ENCODE results near the gene SNORC. TPM values are rescaled to one million over a fixed set of nuclear protein-coding genes. Genes with fewer than 3 reads are reported as not detected.
A peak's percentile ranks its signal among the peaks of the same experiment; 100 is the strongest.

SNORC gene
- total and polyA plus RNA-seq, 7 donors: under 0.01 to 13.2 (median 1.9) TPM

- 19 to 55% methylated on average over 7 of the region's 7 CpGs for WGBS, 2 donors
- peaks cover 8 to 83% (median 45%) of the 10 kb centered on the region in 4 donors for H3K36me3 ChIP-seq
- intact Hi-C loops (cut with DNase I): no loop called here
Measured at GRCh38 chr2:232854082-232854481, 16.0 kb upstream of the SNORC start.

GRCh38 chr2:232857158-232857563, 12.9 kb upstream of the SNORC start:
- DNase-seq: no peak
- WGBS, 2 donors: 38 to 68% methylated on average over 4 of the region's 4 CpGs
- intact Hi-C loops (cut with DNase I): no loop called here

More at GRCh38 chr2:232854082-232854481, 16.0 kb upstream of the SNORC start:
- H3K9me3 ChIP-seq: no peaks in the 10 kb centered on the region
- peaks cover 0 to 20% (median 3%) of the 10 kb centered on the region in 4 donors for H3K4me1 ChIP-seq
- no peak for TF ChIP-seq POLR2AphosphoS5 (IDR thresholded peaks at IDR 0.05)
- TF ChIP-seq POLR2A (IDR thresholded peaks at IDR 0.05): no peak
- no peak for TF ChIP-seq EP300 (IDR thresholded peaks at IDR 0.05)
- TF ChIP-seq CTCF (IDR thresholded peaks at IDR 0.05): no peak
- H3K27me3 ChIP-seq: no peaks in the 10 kb centered on the region
- H3K27ac ChIP-seq: peak overlapping the region in 1 of 4 donors; percentile 0
- no peak overlapping the region for H3K4me3 ChIP-seq
- no peak for DNase-seq

GRCh38 chr2:232859385-232859916, 10.6 kb upstream of the SNORC start:
- Histone ChIP-seq H3K36me3 (peaks cover 0 to 65% (median 24%) of the 10 kb centered on the region in 4 donors), H3K9me3 (no peaks in the 10 kb centered on the region), H3K4me1 (peaks cover 0 to 2% (median 0%) of the 10 kb centered on the region in 4 donors), H3K27ac (no peak overlapping the region), H3K27me3 (no peaks in the 10 kb centered on the region), H3K4me3 (no peak overlapping the region)
- TF ChIP-seq POLR2AphosphoS5 (IDR thresholded peaks at IDR 0.05): no peak
- TF ChIP-seq POLR2A (IDR thresholded peaks at IDR 0.05): no peak
- no peak for TF ChIP-seq CTCF (IDR thresholded peaks at IDR 0.05)
- no peak for TF ChIP-seq EP300 (IDR thresholded peaks at IDR 0.05)
- 94 to 97% methylated on average over 4 of the region's 4 CpGs for WGBS, 2 donors
- no peak for DNase-seq
- intact Hi-C loops (cut with DNase I): no loop called here

More at GRCh38 chr2:232857158-232857563, 12.9 kb upstream of the SNORC start:
- TF ChIP-seq POLR2AphosphoS5 (IDR thresholded peaks at IDR 0.05) (no peak), EP300 (IDR thresholded peaks at IDR 0.05) (no peak), POLR2A (IDR thresholded peaks at IDR 0.05) (no peak), CTCF (IDR thresholded peaks at IDR 0.05) (no peak)
- peaks cover 0 to 77% (median 26%) of the 10 kb centered on the region in 4 donors for H3K36me3 ChIP-seq
- H3K4me3 ChIP-seq: no peak overlapping the region
- no peaks in the 10 kb centered on the region for H3K9me3 ChIP-seq
- no peaks in the 10 kb centered on the region for H3K27me3 ChIP-seq
- peaks cover 0 to 20% (median 3%) of the 10 kb centered on the region in 4 donors for H3K4me1 ChIP-seq
- no peak overlapping the region for H3K27ac ChIP-seq

GRCh38 chr2:232860593-232861241, 9.3 kb upstream of the SNORC start:
- 90 to 95% methylated on average over 9 of the region's 9 CpGs for WGBS, 2 donors
- TF ChIP-seq CTCF (IDR thresholded peaks at IDR 0.05) (no peak), POLR2A (IDR thresholded peaks at IDR 0.05) (no peak), POLR2AphosphoS5 (IDR thresholded peaks at IDR 0.05) (no peak), EP300 (IDR thresholded peaks at IDR 0.05) (no peak)
- H3K9me3 ChIP-seq: no peaks in the 10 kb centered on the region
- H3K27ac ChIP-seq: no peak overlapping the region
- H3K27me3 ChIP-seq: no peaks in the 10 kb centered on the region
- H3K4me3 ChIP-seq: no peak overlapping the region
- peaks cover 0 to 59% (median 24%) of the 10 kb centered on the region in 4 donors for H3K36me3 ChIP-seq
- intact Hi-C loops (cut with DNase I): no loop called here
- DNase-seq: no peak
- H3K4me1 ChIP-seq: no peaks in the 10 kb centered on the region
